GM23338 (cell line): Measurements from ENCODE around the gene RFX4. TPM values are rescaled to one million over a fixed set of nuclear protein-coding genes. Genes with fewer than 3 reads are reported as not detected.

Experiments used
- ATAC-seq: fragments of 200-7000 bp; cut with Tn5 transposase; 3 replicates; pipeline ENCODE4 v1.9.1; 2020
- DNase-seq: peaks from one replicate; pipeline ENCODE4 v3.0.0-alpha.2; 2015; ENCODE audit warnings: low spot score
- H2AFZ ChIP-seq: fragments of 200-600 bp; sonication (generic); 2 replicates; pipeline ENCODE4 v1.8.0; 2016; ENCODE audit warnings: antibody characterized with exemption, mild to moderate bottlenecking, moderate library complexity
- H3F3A ChIP-seq: fragments of 200-600 bp; sonication (generic); replicated peaks from 2 replicates; pipeline ENCODE4 v1.8.0; 2017; ENCODE audit warnings: antibody characterized with exemption, mixed run types, low read depth
- H3K27ac ChIP-seq: fragments of 200-600 bp; sonication (generic); 2 replicates; pipeline ENCODE4 v1.6.1; 2016; ENCODE audit warnings: low read depth
- H3K27me3 ChIP-seq: fragments of 200-600 bp; sonication (generic); 2 replicates; pipeline ENCODE4 v1.8.0; 2016; ENCODE audit warnings: mild to moderate bottlenecking, mixed run types, moderate library complexity; ENCODE audit not compliant: insufficient read depth
- H3K36me3 ChIP-seq: fragments of 200-600 bp; sonication (generic); 2 replicates; pipeline ENCODE4 v1.8.0; 2016; ENCODE audit warnings: mild to moderate bottlenecking; ENCODE audit not compliant: insufficient read depth
- H3K4me1 ChIP-seq: fragments of 200-600 bp; sonication (generic); 2 replicates; pipeline ENCODE4 v1.8.0; 2016; ENCODE audit warnings: mild to moderate bottlenecking, moderate library complexity; ENCODE audit not compliant: insufficient read depth
- H3K4me2 ChIP-seq: fragments of 200-600 bp; sonication (generic); 2 replicates; pipeline ENCODE4 v1.7.1; 2017; ENCODE audit warnings: mixed run types
- H3K4me3 ChIP-seq: fragments of 200-600 bp; sonication (generic); 2 replicates; pipeline ENCODE4 v1.6.1; 2016; ENCODE audit warnings: mixed run types
- H3K79me2 ChIP-seq: fragments of 200-600 bp; sonication (generic); replicated peaks from 2 replicates; pipeline ENCODE4 v1.8.0; 2017; ENCODE audit warnings: mild to moderate bottlenecking; ENCODE audit not compliant: insufficient read depth
- H3K9me2 ChIP-seq: fragments of 200-600 bp; sonication (generic); 2 replicates; pipeline ENCODE4 v1.8.0; 2017; ENCODE audit not compliant: insufficient read depth
- H4K20me1 ChIP-seq: fragments of 200-600 bp; sonication (generic); replicated peaks from 2 replicates; pipeline ENCODE4 v1.8.0; 2017; ENCODE audit warnings: mild to moderate bottlenecking; ENCODE audit not compliant: insufficient read depth
- H3K27ac Mint-ChIP-seq: 2 replicates; pipeline ENCODE4 v1.8.0; 2020; ENCODE audit warnings: inconsistent platforms, mild to moderate bottlenecking, moderate library complexity, mixed read lengths
- H3K27me3 Mint-ChIP-seq: 3 replicates; pipeline ENCODE4 v1.8.0; 2022; ENCODE audit warnings: low read depth, mild to moderate bottlenecking, moderate library complexity, mixed read lengths, inconsistent platforms; ENCODE audit not compliant: insufficient read depth, poor library complexity
- H3K36me3 Mint-ChIP-seq: 3 replicates; pipeline ENCODE4 v1.8.0; 2021; ENCODE audit warnings: low read depth, mild to moderate bottlenecking, inconsistent platforms, moderate library complexity, mixed read lengths
- H3K4me1 Mint-ChIP-seq: 3 replicates; pipeline ENCODE4 v1.8.0; 2020; ENCODE audit warnings: mild to moderate bottlenecking, inconsistent platforms, mixed read lengths
- H3K4me3 Mint-ChIP-seq: 3 replicates; pipeline ENCODE4 v1.8.0; 2021; ENCODE audit warnings: moderate library complexity, mild to moderate bottlenecking, inconsistent platforms, mixed read lengths
- H3K9me3 Mint-ChIP-seq: 3 replicates; pipeline ENCODE4 v1.8.0; 2020; ENCODE audit warnings: moderate library complexity, mild to moderate bottlenecking, inconsistent platforms, mixed read lengths
- EZH2 ChIP-seq: fragments of 200-600 bp; sonication (generic); IDR thresholded peaks from one replicate; pipeline ENCODE4 v1.8.0; 2017; ENCODE audit warnings: antibody characterized with exemption, mild to moderate bottlenecking, low read depth; ENCODE audit not compliant: unreplicated experiment
- NANOG ChIP-seq: IDR thresholded peaks from 2 replicates; pipeline ENCODE4 v1.6.1; 2016; ENCODE audit warnings: antibody characterized with exemption, borderline replicate concordance
- ZNF114 ChIP-seq: fragments of 250-450 bp; sonication (Bioruptor Pico); IDR thresholded peaks from 2 replicates; pipeline ENCODE4 v1.5.0; 2020; ENCODE audit warnings: mild to moderate bottlenecking, moderate library complexity
- ZNF462 ChIP-seq: fragments of 250-450 bp; sonication (Bioruptor Pico); IDR thresholded peaks from 2 replicates; pipeline ENCODE4 v1.5.0; 2020; ENCODE audit warnings: mild to moderate bottlenecking, moderate library complexity
- polyA plus RNA-seq: library from polyadenylated mRNA; unstranded; fragments of >200 nt; fragmentation: Nextera tagmentation; extraction: Ambion mirVana; gene quantifications from 2 replicates; pipeline ENCODE4 v1.2.1, GENCODE V29; 2016
- total RNA-seq: library from RNA; depleted of rRNA; stranded (reverse); fragments of >200 nt; shearing (Covaris generic); gene quantifications from 2 replicates; pipeline ENCODE4 v1.2.3, GENCODE V29; 2014

Gene RFX4
- total and polyA plus RNA-seq, 2 experiments from 2014 or later: 0.23 TPM; not detected in 1

GRCh38 chr12:106581543-106582248 is 1.1 kb upstream of the RFX4 start (continued):
- TF ChIP-seq ZNF462 (CRISPR knock-in tag) (no peak), ZNF114 (no peak), EZH2 (no peak), NANOG (no peak)

- H3K27me3 ChIP-seq: peaks cover 84% of the 10 kb centered on the region
- H3K36me3 ChIP-seq: no peaks in the 10 kb centered on the region
- H3K4me2 ChIP-seq: peak overlapping the region; percentile 97
- Mint-ChIP-seq H3K27ac (no peak overlapping the region), H3K36me3 (no peaks in the 10 kb centered on the region; the same call in 2 of the 3 replicates), H3K9me3 (peaks cover 3% of the 10 kb centered on the region; the same call in 2 of the 3 replicates), H3K4me1 (peaks cover 39% of the 10 kb centered on the region), H3K4me3 (peak overlapping the region; percentile 73), H3K27me3 (peaks cover 84% of the 10 kb centered on the region)
- TF ChIP-seq ZNF462 (CRISPR knock-in tag) (no peak), EZH2 (peak; percentile 35)
- H3K4me1 ChIP-seq: peaks cover 30% of the 10 kb centered on the region
- H4K20me1 ChIP-seq: peaks cover 8% of the 10 kb centered on the region; the same call in 1 of the 2 replicates
- ATAC-seq (no peak), DNase-seq (no peak)
- H3K79me2 ChIP-seq: no peaks in the 10 kb centered on the region
- no peak overlapping the region for H3K27ac ChIP-seq
- no peak overlapping the region for H2AFZ ChIP-seq
- peak overlapping the region; percentile 74 for H3K4me3 ChIP-seq
- H3K9me2 ChIP-seq: no peaks in the 10 kb centered on the region
- H3F3A ChIP-seq: 0 out of 2 replicates have a peak, but pooled peaks cover 6% of the 10 kb centered on the region
Measured at GRCh38 chr12:106582249-106582591, 584 bp upstream of the RFX4 start.
